ES-I3 (cell line): ENCODE results near the gene ANO1.

Source experiments
- H3K36me3 ChIP-seq: 2 replicates; pipeline ENCODE4 v1.6.1; 2013; ENCODE audit warnings: mild to moderate bottlenecking, low read length, control low read depth, moderate library complexity; ENCODE audit not compliant: insufficient read depth
- H3K4me1 ChIP-seq: 2 replicates; pipeline ENCODE4 v1.6.1; 2013; ENCODE audit warnings: mild to moderate bottlenecking, control low read depth, low read length; ENCODE audit not compliant: insufficient read depth
- H3K9ac ChIP-seq: 2 replicates; pipeline ENCODE4 v1.6.1; 2013; ENCODE audit warnings: low read depth, mild to moderate bottlenecking, low read length, moderate library complexity
- H3K9me3 ChIP-seq: 2 replicates; pipeline ENCODE4 v1.6.1; 2013; ENCODE audit warnings: mild to moderate bottlenecking, low read length, moderate library complexity; ENCODE audit not compliant: control insufficient read depth, insufficient read depth

The ANO1 gene

GRCh38 chr11:70063555-70063954 is 14.6 kb upstream of the ANO1 start:
- Histone ChIP-seq H3K4me1 (peaks cover 5% of the 10 kb centered on the region; the same call in 1 of the 2 replicates), H3K9me3 (no peaks in the 10 kb centered on the region), H3K9ac (no peak overlapping the region), H3K36me3 (no peaks in the 10 kb centered on the region)

DNA sequence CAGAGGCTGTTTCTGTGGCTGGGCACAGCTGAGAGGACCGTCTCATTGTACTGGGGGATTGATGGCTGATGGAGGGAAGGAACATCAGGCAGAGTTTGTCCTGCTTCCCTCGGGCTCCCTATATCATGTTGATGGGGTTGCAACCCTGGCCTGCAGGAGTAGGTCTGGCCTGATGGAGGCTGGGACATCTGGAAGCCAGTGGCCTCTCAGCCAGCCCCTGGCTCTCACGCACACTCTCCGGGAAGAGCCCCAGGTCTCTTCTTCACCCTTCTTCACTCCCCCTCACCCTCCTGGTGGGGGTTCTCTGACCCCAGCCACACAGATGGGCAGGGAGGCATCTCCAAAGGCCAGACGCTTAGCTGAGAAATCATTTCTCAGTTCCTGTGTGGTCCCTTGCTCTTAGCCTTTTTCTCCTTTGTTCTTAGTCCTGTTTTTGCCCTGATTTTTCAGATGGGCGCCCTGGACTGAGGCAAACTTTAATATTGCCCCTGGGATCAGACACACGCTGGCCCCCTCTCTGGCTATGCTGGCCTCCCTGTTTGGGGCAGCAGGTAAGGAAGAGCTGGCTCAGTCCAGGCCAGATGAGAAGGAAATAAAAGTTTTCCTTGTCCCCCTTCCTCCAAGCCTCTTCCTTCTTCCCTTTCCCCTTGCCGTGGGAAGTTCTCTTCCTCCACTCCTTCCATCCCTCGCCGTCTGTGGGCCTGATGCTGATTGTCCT is 13.9 kb upstream of the ANO1 start:
- Histone ChIP-seq H3K9me3 (no peaks in the 10 kb centered on the region), H3K4me1 (peaks cover 6% of the 10 kb centered on the region; the same call in 1 of the 2 replicates), H3K9ac (no peak overlapping the region), H3K36me3 (no peaks in the 10 kb centered on the region)

GRCh38 chr11:70064726-70065317 is 13.3 kb upstream of the ANO1 start:
- H3K4me1 ChIP-seq, result peaks cover 6% of the 10 kb centered on the region; the same call in 1 of the 2 replicates
- H3K36me3 ChIP-seq, result no peaks in the 10 kb centered on the region
- H3K9ac ChIP-seq, result no peak overlapping the region
- no peaks in the 10 kb centered on the region for H3K9me3 ChIP-seq

DNA sequence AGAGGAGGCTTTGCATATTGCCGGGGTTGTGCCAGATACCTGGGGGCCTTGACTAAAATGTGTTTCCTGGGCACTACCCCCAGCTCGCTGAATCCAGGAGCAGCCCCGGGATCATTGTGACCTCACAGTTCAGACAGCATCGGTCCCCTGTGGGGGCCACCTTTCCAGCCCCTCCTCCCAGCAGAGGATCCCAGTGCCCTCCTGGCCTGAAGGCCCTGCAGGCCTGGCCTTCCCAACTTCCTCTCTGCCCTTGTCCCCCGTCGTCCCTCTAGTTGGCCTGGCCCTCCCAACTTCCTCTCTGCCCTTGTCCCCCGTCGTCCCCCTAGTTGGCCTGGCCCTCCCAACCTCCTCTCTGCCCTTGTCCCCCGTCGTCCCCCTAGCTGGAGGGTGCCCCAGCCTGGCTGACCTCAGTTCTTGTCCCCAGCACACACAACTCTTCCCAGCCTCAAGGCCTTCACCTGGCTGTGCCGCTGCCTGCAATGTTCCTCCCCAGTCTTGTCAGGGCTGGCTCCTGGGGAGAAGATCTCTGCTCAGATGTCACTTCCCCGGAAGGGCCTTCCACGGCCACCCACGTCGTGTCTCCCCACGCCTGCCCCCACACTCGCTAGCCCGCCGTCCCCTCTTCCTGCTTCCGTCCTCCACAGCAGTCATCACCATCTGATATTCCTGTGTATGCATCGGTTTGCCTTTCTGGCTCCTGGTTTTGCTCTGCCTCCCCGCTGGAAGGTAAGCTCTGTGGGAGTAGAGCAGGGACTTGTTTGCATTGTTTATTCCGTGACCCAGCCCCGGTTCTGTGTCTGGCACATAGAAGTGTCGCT is 12.6 kb upstream of the ANO1 start:
- H3K36me3 ChIP-seq, result no peaks in the 10 kb centered on the region
- H3K4me1 ChIP-seq, result 0 out of 2 replicates have a peak, but pooled peaks cover 6% of the 10 kb centered on the region
- H3K9me3 ChIP-seq, result no peaks in the 10 kb centered on the region
- no peak overlapping the region for H3K9ac ChIP-seq

DNA sequence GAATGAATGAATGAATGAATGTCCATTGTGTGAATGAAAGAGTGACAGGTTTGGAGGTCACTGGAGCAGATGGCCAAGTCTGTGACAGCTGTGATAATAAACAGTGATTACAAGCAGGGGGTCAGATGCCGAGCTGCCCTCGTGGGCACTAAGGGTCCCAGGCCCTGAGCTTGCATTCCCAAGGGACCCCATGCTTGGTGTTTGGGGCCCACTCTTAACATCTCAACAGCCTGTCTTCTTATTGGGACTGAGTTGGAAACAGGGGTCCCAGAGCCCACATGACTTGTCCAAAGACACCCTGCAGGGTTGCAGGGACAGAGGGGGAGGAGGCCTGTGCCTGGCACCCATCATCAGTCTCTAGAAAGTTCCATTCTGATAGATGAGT is 12.0 kb upstream of the ANO1 start:
- no peaks in the 10 kb centered on the region for H3K36me3 ChIP-seq
- H3K4me1 ChIP-seq, result 0 out of 2 replicates have a peak, but pooled peaks cover 6% of the 10 kb centered on the region
- H3K9me3 ChIP-seq, result no peaks in the 10 kb centered on the region
- H3K9ac ChIP-seq, result no peak overlapping the region

GRCh38 chr11:70066628-70067027 is 11.5 kb upstream of the ANO1 start:
- no peaks in the 10 kb centered on the region for H3K36me3 ChIP-seq
- H3K9ac ChIP-seq, result no peak overlapping the region
- no peaks in the 10 kb centered on the region for H3K9me3 ChIP-seq
- H3K4me1 ChIP-seq, result 0 out of 2 replicates have a peak, but pooled peaks cover 6% of the 10 kb centered on the region

- H3K9me3 ChIP-seq, result no peaks in the 10 kb centered on the region
- H3K9ac ChIP-seq, result no peak overlapping the region
- H3K4me1 ChIP-seq, result 0 out of 2 replicates have a peak, but pooled peaks cover 6% of the 10 kb centered on the region
- no peaks in the 10 kb centered on the region for H3K36me3 ChIP-seq
Observed at GRCh38 chr11:70067036-70067435, 11.1 kb upstream of the ANO1 start.

DNA sequence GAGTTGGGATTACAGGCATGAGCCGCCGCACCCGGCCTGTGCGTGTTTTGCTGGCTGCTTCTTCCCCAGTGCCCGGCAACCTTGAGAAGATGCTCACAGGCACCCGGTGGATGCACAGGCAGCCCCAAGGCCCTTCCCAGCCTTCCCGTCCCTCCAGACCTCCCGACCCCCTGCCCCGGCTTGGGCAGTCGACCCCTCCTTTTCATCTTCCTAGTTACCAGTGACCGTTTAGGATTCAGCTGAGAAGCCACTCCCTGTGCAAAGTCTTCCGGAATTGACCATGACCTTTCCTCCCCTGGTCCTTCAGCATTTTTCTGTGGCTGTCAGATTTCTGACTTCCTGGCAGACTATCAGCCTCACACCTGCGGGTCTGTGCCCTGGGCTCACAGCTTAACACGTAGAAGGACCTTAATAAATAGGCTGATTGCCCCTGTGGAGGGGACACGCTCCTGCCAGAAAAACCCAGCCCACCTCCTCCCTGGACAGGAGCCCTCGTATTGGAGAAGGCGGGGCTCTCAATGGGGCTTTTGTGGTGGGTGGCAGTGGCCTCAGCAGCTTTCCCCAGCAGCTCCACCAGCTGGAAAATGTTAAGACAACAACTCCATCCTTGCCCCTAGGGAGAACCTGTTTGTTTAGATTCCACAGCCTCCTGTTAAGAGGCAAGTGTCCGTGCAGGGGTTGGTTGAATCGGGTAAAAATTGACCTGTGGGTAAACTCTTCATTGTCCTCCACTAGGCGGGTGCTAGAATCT is 10.4 kb upstream of the ANO1 start:
- H3K9me3 ChIP-seq, result no peaks in the 10 kb centered on the region
- no peak overlapping the region for H3K9ac ChIP-seq
- 0 out of 2 replicates have a peak, but pooled peaks cover 6% of the 10 kb centered on the region for H3K4me1 ChIP-seq
- no peaks in the 10 kb centered on the region for H3K36me3 ChIP-seq

DNA sequence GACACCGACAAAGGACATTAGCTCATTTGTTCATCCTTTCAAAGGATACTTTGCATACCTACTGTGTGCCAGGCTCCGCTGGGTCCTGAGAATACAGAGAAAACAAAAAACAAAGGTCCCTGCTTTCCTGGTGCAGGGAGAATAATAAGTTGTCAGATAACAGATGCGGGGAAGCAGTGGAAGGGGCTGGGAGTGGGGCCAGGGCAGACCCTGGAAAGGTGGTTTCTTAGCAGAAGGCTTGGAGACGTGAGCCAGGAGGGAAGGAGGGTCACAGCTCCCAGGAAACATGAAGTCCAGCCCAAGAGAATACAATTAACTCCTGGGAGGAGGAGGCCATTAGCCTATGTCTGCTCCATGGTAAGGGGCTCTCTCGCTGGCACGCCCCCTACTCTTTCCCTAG is 9.8 kb upstream of the ANO1 start:
- no peaks in the 10 kb centered on the region for H3K36me3 ChIP-seq
- no peak overlapping the region for H3K9ac ChIP-seq
- no peaks in the 10 kb centered on the region for H3K9me3 ChIP-seq
- peaks cover 7% of the 10 kb centered on the region; the same call in 1 of the 2 replicates for H3K4me1 ChIP-seq

GRCh38 chr11:70068950-70069349 is 9.2 kb upstream of the ANO1 start:
- Histone ChIP-seq H3K9ac (no peak overlapping the region), H3K36me3 (no peaks in the 10 kb centered on the region), H3K4me1 (peaks cover 12% of the 10 kb centered on the region; the same call in 1 of the 2 replicates), H3K9me3 (no peaks in the 10 kb centered on the region)

DNA sequence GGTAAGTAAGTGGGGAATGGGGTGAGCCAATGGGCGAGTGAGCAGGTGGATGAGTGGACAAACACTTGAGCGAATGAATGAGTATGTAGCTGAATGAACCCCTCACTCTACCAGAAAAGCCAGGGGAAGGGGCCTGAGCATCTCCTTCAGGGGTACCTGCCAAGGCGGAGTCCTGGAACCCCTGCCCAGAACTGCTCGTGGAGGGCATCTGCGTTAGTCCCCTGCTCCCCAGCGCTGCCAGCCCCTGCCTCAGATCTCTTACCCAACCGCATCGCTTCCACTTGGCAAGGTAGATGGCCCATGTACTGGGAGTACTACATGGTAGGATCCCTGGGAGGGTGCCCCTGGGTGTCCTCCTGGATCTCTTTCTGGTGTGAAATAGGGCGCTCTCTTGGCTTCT is 7.4 kb upstream of the ANO1 start:
- no peak overlapping the region for H3K9ac ChIP-seq
- H3K4me1 ChIP-seq, result peaks cover 15% of the 10 kb centered on the region; the same call in 1 of the 2 replicates
- H3K36me3 ChIP-seq, result no peaks in the 10 kb centered on the region
- no peaks in the 10 kb centered on the region for H3K9me3 ChIP-seq

DNA sequence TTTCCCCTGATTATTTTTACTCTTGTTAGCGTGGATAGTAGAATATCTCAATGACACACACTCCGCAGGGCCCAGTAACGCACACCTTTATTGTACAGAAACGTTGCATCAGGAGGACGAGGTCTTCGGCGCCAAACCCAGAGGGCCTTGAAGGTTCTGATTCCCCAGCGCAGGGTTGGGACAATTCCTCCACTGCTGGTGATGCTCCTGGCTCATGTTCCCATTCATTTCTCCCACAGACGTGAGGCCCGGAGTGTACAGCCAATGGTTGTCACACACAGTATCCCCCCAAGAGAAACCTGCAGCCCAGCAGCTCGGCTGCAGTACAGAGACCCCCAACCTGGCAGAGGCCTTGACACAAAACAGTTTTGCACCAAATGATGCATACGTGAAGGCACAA is 6.1 kb upstream of the ANO1 start:
- Histone ChIP-seq H3K4me1 (peaks cover 15% of the 10 kb centered on the region; the same call in 1 of the 2 replicates), H3K36me3 (no peaks in the 10 kb centered on the region), H3K9me3 (no peaks in the 10 kb centered on the region), H3K9ac (no peak overlapping the region)

DNA sequence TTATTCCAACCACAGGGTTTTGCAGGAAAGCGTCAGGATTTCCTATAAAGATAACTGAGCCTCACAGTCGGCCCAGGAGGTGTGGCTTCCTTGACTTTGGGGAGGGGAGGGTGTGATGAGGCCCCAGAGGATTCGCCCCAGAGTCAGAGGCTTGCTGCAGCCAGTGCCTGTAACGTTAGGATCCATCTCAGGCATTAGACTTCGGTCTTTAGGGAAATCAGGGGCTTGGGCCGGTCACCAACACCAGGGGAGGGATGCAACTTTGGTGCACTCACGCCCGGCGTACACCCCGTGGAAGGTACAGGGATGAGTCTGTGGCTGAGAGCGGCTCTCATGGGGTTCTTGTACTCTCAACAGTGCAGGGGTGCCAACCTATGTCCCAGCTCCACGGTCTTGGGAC is 5.7 kb upstream of the ANO1 start:
- H3K9ac ChIP-seq, result no peak overlapping the region
- no peaks in the 10 kb centered on the region for H3K36me3 ChIP-seq
- H3K9me3 ChIP-seq, result no peaks in the 10 kb centered on the region
- peaks cover 15% of the 10 kb centered on the region; the same call in 1 of the 2 replicates for H3K4me1 ChIP-seq
